PC-9 (cell line): ENCODE data around the gene TRIO. TPM values are rescaled to one million over a fixed set of nuclear protein-coding genes. Genes with fewer than 3 reads are reported as not detected.
A peak's percentile ranks its signal among the peaks of the same experiment; 100 is the strongest.

Experiments
- BruUV-seq: library from RNA; stranded (reverse); fragments of 400-500 nt; replicated peaks from 2 replicates; lab custom pipeline; 2021; lab: Mats Ljungman, UMichigan
- CTCF ChIA-PET: fragments of 300-600 bp; sonication (Branson Sonifier 250); formaldehyde crosslinking; loops from one replicate; lab custom pipeline; 2022; ENCODE audit warnings: antibody characterized with exemption; lab: Charles Lee
- POLR2A ChIA-PET: fragments of 300-600 bp; sonication (Branson Sonifier 250); formaldehyde crosslinking; loops from one replicate; lab custom pipeline; 2022; ENCODE audit warnings: antibody characterized with exemption; ENCODE audit not compliant: unreplicated experiment; lab: Charles Lee
- DNase-seq, 2 experiments: peaks; one replicate each; pipeline versions ENCODE4 v3.0.0 to v3.0.0-alpha.2; 2015 to 2022; ENCODE audit warnings: mixed read lengths in 1 of 2
- H2AFZ ChIP-seq: fragments of 200-600 bp; sonication (generic); 2 replicates; pipeline ENCODE4 v1.8.1; 2017; ENCODE audit warnings: antibody characterized with exemption
- H3F3A ChIP-seq: fragments of 200-600 bp; sonication (generic); 2 replicates; pipeline ENCODE4 v1.8.1; 2017; ENCODE audit warnings: antibody characterized with exemption, mild to moderate bottlenecking, low read depth; ENCODE audit not compliant: insufficient read depth
- H3K27ac ChIP-seq: fragments of 200-600 bp; sonication (generic); 2 replicates; pipeline ENCODE4 v1.6.1; 2016; ENCODE audit warnings: mixed run types
- H3K27me3 ChIP-seq: fragments of 200-600 bp; sonication (generic); 2 replicates; pipeline ENCODE4 v1.6.1; 2016; ENCODE audit warnings: low read depth, mixed run types; ENCODE audit not compliant: insufficient read depth
- H3K36me3 ChIP-seq: fragments of 200-600 bp; sonication (generic); 2 replicates; pipeline ENCODE4 v1.6.1; 2016; ENCODE audit warnings: low read depth, mixed run types
- H3K4me1 ChIP-seq: fragments of 200-600 bp; sonication (generic); replicated peaks from 2 replicates; pipeline ENCODE4 v1.6.1; 2016; ENCODE audit warnings: mixed run types; ENCODE audit not compliant: insufficient read depth
- H3K4me2 ChIP-seq: fragments of 200-600 bp; sonication (generic); 2 replicates; pipeline ENCODE4 v1.6.1; 2017; ENCODE audit warnings: mixed run types
- H3K4me3 ChIP-seq: fragments of 200-600 bp; sonication (generic); 2 replicates; pipeline ENCODE4 v1.6.1; 2016; ENCODE audit warnings: mixed run types
- H3K79me2 ChIP-seq: fragments of 200-600 bp; sonication (generic); 2 replicates; pipeline ENCODE4 v1.6.1; 2017; ENCODE audit warnings: low read depth, mixed run types
- H3K9me2 ChIP-seq: fragments of 200-600 bp; sonication (generic); 2 replicates; pipeline ENCODE4 v1.8.1; 2017; ENCODE audit warnings: mild to moderate bottlenecking; ENCODE audit not compliant: insufficient read depth
- H3K9me3 ChIP-seq: fragments of 200-600 bp; sonication (generic); 2 replicates; pipeline ENCODE4 v1.8.1; 2016; ENCODE audit warnings: low read depth; ENCODE audit not compliant: insufficient read depth
- H4K20me1 ChIP-seq: fragments of 200-600 bp; sonication (generic); 2 replicates; pipeline ENCODE4 v1.8.1; 2017; ENCODE audit not compliant: insufficient read depth
- CTCF ChIP-seq: fragments of 200-600 bp; sonication (generic); conservative IDR thresholded peaks from 2 replicates; pipeline ENCODE4 v1.6.1; 2017; ENCODE audit warnings: mixed run types, antibody characterized with exemption, mild to moderate bottlenecking, moderate library complexity
- EZH2 ChIP-seq: fragments of 200-600 bp; sonication (generic); IDR thresholded peaks from 2 replicates; pipeline ENCODE4 v1.8.0; 2017; ENCODE audit warnings: antibody characterized with exemption, low read depth
- intact Hi-C: fragments of 100-400 bp; cut with micrococcal nuclease; formaldehyde crosslinking; loops from one replicate; pipeline ENCODE4 v1.10.0; 2022; ENCODE audit not compliant: unreplicated experiment
- total RNA-seq: library from RNA; stranded (reverse); gene quantifications from 2 replicates; pipeline ENCODE4 v1.2.3, GENCODE V29; 2021

The TRIO gene
- total RNA-seq, 1 experiment from 2014 or later = 596 TPM

- 0 out of 2 replicates have a peak overlapping the region, but pooled peaks have one; percentile 3 for H3K27ac ChIP-seq
- intact Hi-C loops = loop anchor here (5.0 kb wide), 1 partner anchor 248 kb away; no protein-coding TSS in a partner anchor
- ChIA-PET CTCF (interaction anchor here (0.6 to 1.7 kb wide), 6 partner anchors 20 to 511 kb away, joined by 3 to 8 read pairs (median 4); no protein-coding TSS in a partner anchor), POLR2A (interaction anchor here (0.6 to 0.9 kb wide), 4 partner anchors 14 to 141 kb away, joined by 3 to 10 read pairs (median 7); partner anchors contain the start of gene TRIO)
- no peak overlapping the region for H3K4me2 ChIP-seq
- no peaks in the 10 kb centered on the region for H3K9me2 ChIP-seq
- no TSS peak for BruUV-seq
- H2AFZ ChIP-seq = no peak overlapping the region
- H3K79me2 ChIP-seq = peaks cover 95% of the 10 kb centered on the region
- H3K4me3 ChIP-seq = no peak overlapping the region
- H3K9me3 ChIP-seq = peaks cover 8% of the 10 kb centered on the region
- H3K27me3 ChIP-seq = no peaks in the 10 kb centered on the region
- H3F3A ChIP-seq = peaks cover 64% of the 10 kb centered on the region
- H3K36me3 ChIP-seq = peaks cover 9% of the 10 kb centered on the region
- H4K20me1 ChIP-seq = peaks cover 18% of the 10 kb centered on the region
- peak in 1 of 2 experiments; percentile 11 for DNase-seq
- TF ChIP-seq CTCF (no peak), EZH2 (no peak)
- peaks cover 62% of the 10 kb centered on the region for H3K4me1 ChIP-seq
Measured at GRCh38 chr5:14158890-14159666, 15.9 kb downstream of the TRIO start.

- peaks cover 12% of the 10 kb centered on the region for H3K36me3 ChIP-seq
- intact Hi-C loops = no loop called here
- H3F3A ChIP-seq = peaks cover 57% of the 10 kb centered on the region
- no peaks in the 10 kb centered on the region for H3K9me2 ChIP-seq
- no peak overlapping the region for H2AFZ ChIP-seq
- H4K20me1 ChIP-seq = peaks cover 4% of the 10 kb centered on the region; the same call in 1 of the 2 replicates
- peaks cover 100% of the 10 kb centered on the region for H3K79me2 ChIP-seq
- H3K27me3 ChIP-seq = no peaks in the 10 kb centered on the region
- ChIA-PET POLR2A (no interaction called here), CTCF (no interaction called here)
- DNase-seq = no peak
- H3K9me3 ChIP-seq = peaks cover 12% of the 10 kb centered on the region
- peak overlapping the region; percentile 14; the same call in 1 of the 2 replicates for H3K27ac ChIP-seq
- H3K4me1 ChIP-seq = peaks cover 55% of the 10 kb centered on the region
- BruUV-seq = no TSS peak
- no peak for TF ChIP-seq CTCF
- no peak for TF ChIP-seq EZH2
- 0 out of 2 replicates have a peak overlapping the region, but pooled peaks have one; percentile 6 for H3K4me2 ChIP-seq
- H3K4me3 ChIP-seq = no peak overlapping the region
Measured at GRCh38 chr5:14161825-14162556, 18.8 kb downstream of the TRIO start.
